NCI-H510A treated with DMSO at 0.1 percent for 48 hours (cell line): ENCODE measurements around the gene SPR.
"Not testable (repeated sequence)": the region's sequence is repeated elsewhere in the genome, so short reads cannot be mapped to it uniquely, and the experiment has no call there.

Experiments
- DNase-seq: peaks from one replicate; lab custom pipeline; 2025; lab: John Stamatoyannopoulos, UW

The SPR gene

GRCh38 chr2:72888438-72889202, 1.4 kb downstream of the SPR start:
- DNase-seq: no peak

GRCh38 chr2:72889991-72890390, 2.8 kb downstream of the SPR start:
- DNase-seq: no peak

DNA sequence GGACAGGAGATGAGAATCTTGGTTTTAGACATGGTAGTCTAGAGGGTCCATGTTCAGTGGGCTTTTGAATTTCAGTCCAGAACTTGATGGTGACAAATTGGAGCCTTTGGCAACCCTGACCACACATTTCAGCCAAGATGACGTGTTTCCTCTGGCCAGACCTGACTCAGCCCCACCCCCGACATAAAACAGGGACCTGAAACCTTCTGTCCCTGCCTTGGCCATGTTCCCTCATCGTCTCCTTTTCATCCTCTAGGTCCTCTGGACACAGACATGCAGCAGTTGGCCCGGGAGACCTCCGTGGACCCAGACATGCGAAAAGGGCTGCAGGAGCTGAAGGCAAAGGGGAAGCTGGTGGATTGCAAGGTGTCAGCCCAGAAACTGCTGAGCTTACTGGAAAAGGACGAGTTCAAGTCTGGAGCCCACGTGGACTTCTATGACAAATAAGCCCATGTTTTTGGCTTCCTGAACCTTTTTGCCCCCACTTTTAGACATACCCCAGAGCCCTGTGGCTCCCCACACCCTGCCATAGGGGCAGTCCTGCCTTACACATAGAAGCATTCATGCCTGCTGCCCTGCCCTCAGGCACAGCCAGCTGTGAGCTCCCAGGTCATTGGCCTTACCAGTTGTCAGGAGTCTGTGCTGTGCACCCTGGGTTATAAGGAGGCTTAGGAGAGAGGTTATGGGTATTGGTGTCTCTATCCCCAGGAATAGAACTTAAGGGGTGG, 4.0 kb downstream of the SPR start:
- no peak for DNase-seq

GRCh38 chr2:72892506-72893173, 5.4 kb downstream of the SPR start:
- peak; percentile 57 for DNase-seq

DNA sequence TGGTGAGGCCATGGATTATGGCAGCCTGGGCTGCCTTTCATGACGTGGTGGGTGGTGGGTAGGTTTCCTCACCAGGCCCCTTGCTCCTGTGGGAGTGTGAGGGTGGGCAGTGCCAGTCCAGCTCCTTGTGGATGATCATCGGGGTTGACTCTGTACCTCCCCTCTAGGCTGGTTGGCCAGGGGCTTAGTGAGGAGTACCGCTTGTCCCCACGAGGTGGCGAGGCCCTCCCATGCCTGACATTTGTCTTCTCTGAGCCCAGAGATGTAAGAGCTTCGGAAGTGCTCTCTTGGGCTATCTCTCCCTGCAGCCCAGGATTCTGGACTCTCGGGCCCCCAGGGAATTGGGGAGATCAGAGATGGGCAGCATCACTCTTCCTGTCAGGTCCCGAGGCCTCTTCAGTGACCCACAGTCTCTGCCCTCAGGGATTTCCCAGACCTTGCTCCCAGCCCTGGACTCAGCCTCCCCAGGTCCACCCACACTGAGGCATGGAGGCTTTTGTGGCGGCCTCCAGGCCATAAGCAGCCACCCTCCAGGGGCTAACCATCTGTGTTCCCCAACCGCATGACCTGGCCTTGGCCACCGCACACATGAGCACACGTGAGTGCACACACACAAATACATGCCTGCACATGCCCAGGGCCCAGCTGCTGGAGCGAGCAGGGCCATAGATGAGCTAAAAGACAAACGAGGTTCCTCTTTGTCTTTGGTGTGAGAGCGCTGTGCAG, 6.5 kb downstream of the SPR start:
- DNase-seq: no peak

- no peak for DNase-seq
These were observed 7.3 kb downstream of the SPR start for GRCh38 chr2:72894514-72894913.

GRCh38 chr2:72895154-72895553, 7.9 kb downstream of the SPR start:
- DNase-seq: no peak

- no peak for DNase-seq
These were observed 8.6 kb downstream of the SPR start for GRCh38 chr2:72895759-72896281.

GRCh38 chr2:72896446-72896845, 9.2 kb downstream of the SPR start:
- DNase-seq: no peak

DNA sequence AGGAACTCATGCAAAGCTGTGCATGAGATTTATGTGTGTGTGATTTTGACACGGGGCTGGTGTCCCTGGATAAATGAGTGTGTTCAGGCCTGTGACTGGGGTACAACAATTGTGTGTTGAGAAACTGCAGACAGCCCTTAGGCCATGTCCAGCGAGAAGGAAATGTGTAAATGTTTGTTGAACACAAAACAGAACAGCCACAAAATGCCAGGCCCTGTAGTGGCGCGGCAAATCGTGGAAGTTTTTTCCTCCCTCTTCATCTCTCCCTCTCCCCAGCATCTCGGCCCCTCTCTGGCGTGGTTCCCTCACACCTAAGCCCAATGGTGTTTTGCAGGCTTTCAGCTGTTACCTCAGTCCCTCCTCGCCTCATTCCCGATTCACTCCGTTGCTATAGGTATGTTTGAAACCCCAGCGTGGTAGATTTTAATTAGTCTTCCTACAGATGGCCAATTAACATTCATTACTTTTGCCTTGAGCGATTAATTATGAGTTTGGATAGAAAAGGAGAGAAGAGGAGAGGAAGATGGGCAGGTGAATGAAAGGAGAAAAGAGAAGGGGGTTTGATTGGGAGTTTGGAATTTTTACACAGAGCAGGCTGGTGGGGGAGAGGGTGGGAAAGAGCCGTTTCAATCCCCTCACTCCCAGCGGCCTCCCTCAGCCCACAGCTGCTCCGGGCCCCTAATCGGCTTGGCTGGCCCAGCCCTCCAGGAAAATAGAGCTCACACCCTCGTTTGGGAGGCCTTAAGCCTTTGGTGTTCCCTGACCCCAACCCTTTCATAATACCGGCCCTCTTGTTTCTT, 10.8 kb downstream of the SPR start:
- DNase-seq: no peak

DNA sequence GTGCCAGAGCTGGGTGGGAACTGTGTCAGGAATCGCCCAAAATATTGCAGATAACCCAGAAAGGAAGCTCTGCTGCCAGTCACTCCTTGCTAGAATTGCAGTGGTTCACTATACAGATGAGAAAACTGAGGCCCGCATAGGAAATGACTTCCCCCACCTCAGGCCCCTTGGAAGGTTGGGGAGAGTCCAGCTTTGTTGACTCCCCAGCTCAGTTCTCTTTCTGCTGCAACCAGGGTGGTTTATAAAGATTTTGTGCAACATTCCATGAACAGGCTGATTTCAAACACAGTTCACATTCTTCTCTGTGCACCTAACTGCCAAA, 11.3 kb downstream of the SPR start:
- DNase-seq: no peak

- DNase-seq: no peak
These were observed 13.1 kb downstream of the SPR start for GRCh38 chr2:72900191-72900825.

GRCh38 chr2:72901426-72901825, 14.2 kb downstream of the SPR start:
- DNase-seq: no peak

- DNase-seq: not testable (repeated sequence)
These were observed 20.2 kb downstream of the SPR start for GRCh38 chr2:72907369-72907768.

- no peak for DNase-seq
These were observed 21.5 kb downstream of the SPR start for GRCh38 chr2:72908741-72909140.

DNA sequence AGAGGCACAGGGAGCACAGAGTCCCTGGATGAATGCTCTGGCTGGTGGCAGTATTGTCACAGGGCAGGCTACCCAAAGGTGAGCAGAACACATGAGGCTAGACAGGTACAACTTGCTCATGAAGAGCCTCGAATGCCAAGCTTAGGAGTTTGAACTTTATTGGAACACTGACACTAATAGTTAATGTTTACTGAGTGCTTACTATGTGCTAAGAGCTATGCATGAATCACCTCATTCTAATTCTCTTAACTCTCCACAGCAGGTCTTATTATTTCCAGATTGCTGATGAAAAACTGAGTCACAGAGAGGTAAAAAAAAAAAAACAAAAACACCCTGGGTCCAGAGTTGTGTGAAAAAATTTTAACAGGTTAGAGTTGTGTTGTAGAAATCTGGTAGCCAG, 24.0 kb downstream of the SPR start:
- DNase-seq: no peak

- no peak for DNase-seq
These were observed 26.4 kb downstream of the SPR start for GRCh38 chr2:72913486-72914205.

DNA sequence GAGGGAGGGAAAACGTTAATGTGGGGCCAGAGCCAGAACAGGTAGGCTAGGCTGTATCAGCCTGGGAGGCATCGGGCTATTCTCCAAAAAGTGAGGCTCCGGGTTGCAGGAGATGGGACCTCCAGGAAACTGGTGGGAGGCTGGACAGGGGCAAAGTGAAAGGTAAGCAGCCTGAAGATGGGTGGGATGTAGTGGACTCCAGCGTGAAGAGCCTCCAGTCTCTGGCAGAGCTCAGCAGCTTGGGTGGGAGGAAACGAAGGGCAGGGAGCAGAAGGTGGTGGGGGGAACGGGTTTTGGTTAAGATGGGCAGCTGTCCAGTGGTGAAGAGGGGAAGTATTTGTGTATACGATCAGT, 27.0 kb downstream of the SPR start:
- no peak for DNase-seq

DNA sequence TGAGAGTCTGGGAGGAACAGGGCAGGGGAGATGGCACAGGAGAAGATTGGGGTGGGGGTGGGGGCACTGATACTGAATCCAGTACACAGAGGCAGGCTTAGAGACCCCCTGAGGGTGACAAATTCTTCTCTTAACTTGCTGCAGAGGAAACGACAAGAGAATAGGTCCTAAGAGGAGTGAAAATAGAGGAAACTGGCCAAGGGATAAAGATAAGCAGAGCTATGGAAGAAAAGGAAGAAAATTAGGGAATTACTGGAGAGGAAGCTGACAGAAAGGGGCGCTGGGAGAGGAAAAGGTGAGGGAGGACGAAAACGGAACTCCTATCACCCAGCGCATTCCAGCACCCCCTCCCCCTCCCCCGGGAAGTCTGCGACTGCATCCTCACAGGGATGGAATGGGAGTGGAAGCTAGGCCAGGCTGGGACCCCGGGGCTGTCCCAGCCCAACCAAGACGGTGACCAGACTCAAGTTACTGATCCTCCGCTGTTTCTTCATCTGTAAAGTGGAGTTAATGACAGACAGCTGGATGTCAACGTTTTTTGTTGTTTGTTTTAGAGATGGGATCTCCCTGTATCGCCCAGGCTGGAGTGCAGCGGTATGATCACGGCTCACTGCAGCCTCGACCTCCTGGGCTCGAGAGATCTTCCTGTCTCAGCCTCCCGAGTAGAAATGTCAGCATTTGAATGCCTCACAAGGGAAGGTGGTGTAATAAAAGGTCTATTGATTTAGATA, 27.5 kb downstream of the SPR start:
- no peak for DNase-seq
